Neural cell (in vitro differentiated cells): ENCODE results near the gene GUCA1C. TPM values are rescaled to one million over a fixed set of nuclear protein-coding genes. Genes with fewer than 3 reads are reported as not detected.

Experiments used
- H2AFZ ChIP-seq: fragments of 200-600, 300-800 bp; sonication (generic), shearing (Covaris generic); 2 replicates; pipeline ENCODE4 v1.6.0; 2014; ENCODE audit warnings: low read depth, mild to moderate bottlenecking, antibody characterized with exemption, low read length, moderate library complexity
- H3F3A ChIP-seq: fragments of 200-600 bp; shearing (Covaris generic); 2 replicates; pipeline ENCODE4 v1.6.1; 2016; ENCODE audit warnings: mild to moderate bottlenecking, moderate library complexity, mixed read lengths, antibody characterized with exemption, low read length; ENCODE audit not compliant: insufficient read depth, poor library complexity, severe bottlenecking
- H3K27ac ChIP-seq: fragments of 200-600, 300-800 bp; sonication (generic), shearing (Covaris generic); 2 replicates; pipeline ENCODE4 v1.5.1; 2014; ENCODE audit warnings: mild to moderate bottlenecking, low read length, moderate library complexity
- H3K27me3 ChIP-seq: fragments of 300-800, 200-600 bp; sonication (generic), shearing (Covaris generic); 2 replicates; pipeline ENCODE4 v1.6.0; 2014; ENCODE audit warnings: mild to moderate bottlenecking, low read depth, low read length, moderate library complexity; ENCODE audit not compliant: insufficient read depth
- H3K36me3 ChIP-seq: fragments of 300-800, 200-600 bp; sonication (generic), shearing (Covaris generic); 2 replicates; pipeline ENCODE4 v1.5.1; 2014; ENCODE audit warnings: mild to moderate bottlenecking, antibody characterized with exemption, low read length, moderate library complexity; ENCODE audit not compliant: insufficient read depth
- H3K4me2 ChIP-seq: fragments of 300-800, 200-600 bp; sonication (generic), shearing (Covaris generic); 2 replicates; pipeline ENCODE4 v1.6.0; 2014; ENCODE audit warnings: mild to moderate bottlenecking, low read length
- H3K4me3 ChIP-seq: fragments of 300-800, 200-600 bp; sonication (generic), shearing (Covaris generic); 2 replicates; pipeline ENCODE4 v1.5.1; 2014; ENCODE audit warnings: mild to moderate bottlenecking, low read length, moderate library complexity
- H3K79me2 ChIP-seq: fragments of 200-600 bp; shearing (Covaris generic); replicated peaks from 2 replicates; pipeline ENCODE4 v1.6.0; 2014; ENCODE audit warnings: mild to moderate bottlenecking, low read length, moderate library complexity; ENCODE audit not compliant: insufficient read depth
- H3K9ac ChIP-seq: fragments of 300-800, 200-600 bp; sonication (generic), shearing (Covaris generic); 2 replicates; pipeline ENCODE4 v1.6.1; 2016; ENCODE audit warnings: mild to moderate bottlenecking, low read length, mixed read lengths
- H3K9me2 ChIP-seq: fragments of 200-600 bp; shearing (Covaris generic); 2 replicates; pipeline ENCODE4 v1.6.1; 2016; ENCODE audit warnings: mild to moderate bottlenecking, low read length, mixed read lengths; ENCODE audit not compliant: insufficient read depth
- H3K9me3 ChIP-seq: fragments of 200-600, 300-800 bp; sonication (generic), shearing (Covaris generic); 2 replicates; pipeline ENCODE4 v1.6.1; 2016; ENCODE audit warnings: mild to moderate bottlenecking, mixed run types, low read length, moderate library complexity, mixed read lengths
- H4K20me1 ChIP-seq: fragments of 200-600 bp; shearing (Covaris generic); 2 replicates; pipeline ENCODE4 v1.6.1; 2016; ENCODE audit warnings: mild to moderate bottlenecking, mixed run types; ENCODE audit not compliant: insufficient read depth
- EP300 ChIP-seq: fragments of 450-650 bp; conservative IDR thresholded peaks from 2 replicates; pipeline ENCODE4 v1.6.1; 2014; ENCODE audit warnings: antibody characterized with exemption, mild to moderate bottlenecking, moderate library complexity; ENCODE audit not compliant: poor library complexity, severe bottlenecking
- EZH2 ChIP-seq: fragments of 200-600, 300-800 bp; shearing (Covaris generic), sonication (generic); IDR thresholded peaks from 2 replicates; pipeline ENCODE4 v1.6.1; 2014; ENCODE audit warnings: antibody characterized with exemption, low read length, borderline replicate concordance, mild to moderate bottlenecking; ENCODE audit not compliant: insufficient read depth, poor library complexity, severe bottlenecking
- MXI1 ChIP-seq: fragments of 450-650 bp; conservative IDR thresholded peaks from 2 replicates; pipeline ENCODE4 v1.6.1; 2014; ENCODE audit warnings: antibody characterized with exemption, mild to moderate bottlenecking; ENCODE audit not compliant: poor library complexity, severe bottlenecking
- POLR2AphosphoS5 ChIP-seq: IDR thresholded peaks from 2 replicates; pipeline ENCODE4 v1.6.1; 2012
- RAD21 ChIP-seq: fragments of 450-650 bp; conservative IDR thresholded peaks from 2 replicates; pipeline ENCODE4 v1.6.1; 2014; ENCODE audit warnings: antibody characterized with exemption, mild to moderate bottlenecking, moderate library complexity
- REST ChIP-seq: IDR thresholded peaks from 2 replicates; pipeline ENCODE4 v1.6.1; 2012; ENCODE audit warnings: borderline replicate concordance
- SMC3 ChIP-seq: fragments of 450-650 bp; conservative IDR thresholded peaks from 2 replicates; pipeline ENCODE4 v1.6.1; 2014; ENCODE audit warnings: antibody characterized with exemption, mild to moderate bottlenecking, moderate library complexity; ENCODE audit not compliant: poor library complexity
- TAF1 ChIP-seq: IDR thresholded peaks from 2 replicates; pipeline ENCODE4 v1.6.1; 2012; ENCODE audit warnings: low read depth
- polyA plus RNA-seq: library from polyadenylated mRNA; depleted of rRNA; stranded (reverse); fragments of >200 nt; gene quantifications from 2 replicates; pipeline ENCODE4 v1.2.3, GENCODE V29; 2014
- TF ChIP-seq, protein P1 (sequence below): fragments of 450-650 bp; IDR thresholded peaks from 2 replicates; pipeline ENCODE4 v1.5.1; 2014; ENCODE audit warnings: antibody characterized with exemption, mild to moderate bottlenecking, moderate library complexity; ENCODE audit not compliant: poor library complexity, severe bottlenecking

GUCA1C gene
- polyA plus RNA-seq, 1 donor from 2014 or later: not detected

DNA sequence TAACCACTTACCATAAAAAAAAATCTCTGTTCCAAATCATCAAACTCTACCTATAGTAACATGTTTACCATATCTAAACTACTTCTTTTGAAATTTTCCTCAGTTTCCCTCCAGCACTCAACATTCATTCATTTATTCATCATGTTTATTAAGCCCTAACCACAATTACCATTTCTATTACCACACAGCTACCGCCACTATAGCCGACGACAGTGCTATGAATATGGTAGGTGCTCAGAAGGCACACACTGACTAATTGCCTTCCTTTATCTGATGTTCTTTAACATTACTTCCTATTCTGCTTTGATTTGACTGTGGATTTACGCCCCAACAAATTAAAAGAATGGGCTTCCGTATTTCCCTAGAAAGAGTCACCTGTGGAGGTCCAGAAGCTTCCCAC, 43.9 kb downstream of the GUCA1C start:
- no peak overlapping the region for H2AFZ ChIP-seq
- no peaks in the 10 kb centered on the region for H3K9me2 ChIP-seq
- no peak overlapping the region for H3K4me2 ChIP-seq
- H3K4me3 ChIP-seq: no peak overlapping the region
- no peaks in the 10 kb centered on the region for H4K20me1 ChIP-seq
- no peak overlapping the region for H3K9ac ChIP-seq
- no peaks in the 10 kb centered on the region for H3K36me3 ChIP-seq
- no peaks in the 10 kb centered on the region for H3K9me3 ChIP-seq
- H3K27ac ChIP-seq: no peak overlapping the region
- no peak for TF ChIP-seq TAF1
- TF ChIP-seq EP300: no peak
- TF ChIP-seq SMC3: no peak
- TF ChIP-seq MXI1: no peak
- TF ChIP-seq, protein P1, sequence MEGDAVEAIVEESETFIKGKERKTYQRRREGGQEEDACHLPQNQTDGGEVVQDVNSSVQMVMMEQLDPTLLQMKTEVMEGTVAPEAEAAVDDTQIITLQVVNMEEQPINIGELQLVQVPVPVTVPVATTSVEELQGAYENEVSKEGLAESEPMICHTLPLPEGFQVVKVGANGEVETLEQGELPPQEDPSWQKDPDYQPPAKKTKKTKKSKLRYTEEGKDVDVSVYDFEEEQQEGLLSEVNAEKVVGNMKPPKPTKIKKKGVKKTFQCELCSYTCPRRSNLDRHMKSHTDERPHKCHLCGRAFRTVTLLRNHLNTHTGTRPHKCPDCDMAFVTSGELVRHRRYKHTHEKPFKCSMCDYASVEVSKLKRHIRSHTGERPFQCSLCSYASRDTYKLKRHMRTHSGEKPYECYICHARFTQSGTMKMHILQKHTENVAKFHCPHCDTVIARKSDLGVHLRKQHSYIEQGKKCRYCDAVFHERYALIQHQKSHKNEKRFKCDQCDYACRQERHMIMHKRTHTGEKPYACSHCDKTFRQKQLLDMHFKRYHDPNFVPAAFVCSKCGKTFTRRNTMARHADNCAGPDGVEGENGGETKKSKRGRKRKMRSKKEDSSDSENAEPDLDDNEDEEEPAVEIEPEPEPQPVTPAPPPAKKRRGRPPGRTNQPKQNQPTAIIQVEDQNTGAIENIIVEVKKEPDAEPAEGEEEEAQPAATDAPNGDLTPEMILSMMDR: no peak
- no peak for TF ChIP-seq RAD21
- no peak for TF ChIP-seq EZH2
- TF ChIP-seq REST: no peak
- no peak for TF ChIP-seq POLR2AphosphoS5
- no peaks in the 10 kb centered on the region for H3F3A ChIP-seq
- H3K27me3 ChIP-seq: no peaks in the 10 kb centered on the region
- no peaks in the 10 kb centered on the region for H3K79me2 ChIP-seq

GRCh38 chr3:108907194-108907593, 46.5 kb downstream of the GUCA1C start:
- no peaks in the 10 kb centered on the region for H3F3A ChIP-seq
- H3K27me3 ChIP-seq: no peaks in the 10 kb centered on the region
- H3K9me3 ChIP-seq: no peaks in the 10 kb centered on the region
- peak overlapping the region; percentile 28 for H3K27ac ChIP-seq
- no peaks in the 10 kb centered on the region for H4K20me1 ChIP-seq
- peak; percentile 53 for TF ChIP-seq POLR2AphosphoS5
- peak; percentile 93 for TF ChIP-seq EP300
- TF ChIP-seq SMC3: no peak
- no peaks in the 10 kb centered on the region for H3K79me2 ChIP-seq
- H3K9me2 ChIP-seq: no peaks in the 10 kb centered on the region
- no peak overlapping the region for H2AFZ ChIP-seq
- no peak overlapping the region for H3K9ac ChIP-seq
- H3K4me2 ChIP-seq: no peak overlapping the region
- no peaks in the 10 kb centered on the region for H3K36me3 ChIP-seq
- no peak overlapping the region for H3K4me3 ChIP-seq

DNA sequence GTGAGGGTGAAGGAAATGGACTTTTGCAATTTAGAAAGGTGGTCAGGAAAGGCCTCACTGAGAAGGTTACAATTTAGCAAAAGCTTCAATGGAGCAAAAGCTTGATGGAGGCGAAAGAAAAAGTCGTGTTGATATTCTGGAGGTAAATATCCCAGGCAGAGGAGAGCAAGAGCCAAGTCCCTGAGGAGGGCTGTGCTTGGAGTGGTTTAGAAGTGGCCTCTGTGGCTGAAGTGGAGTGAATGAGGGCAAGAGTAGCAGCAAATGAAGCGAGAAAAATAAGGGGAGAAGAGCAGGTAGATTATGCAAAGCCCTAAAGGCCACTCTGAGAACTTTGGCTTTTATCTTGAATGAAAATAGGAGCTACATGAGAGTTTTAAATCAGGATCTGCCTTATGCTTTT, 54.1 kb downstream of the GUCA1C start:
- H3K27ac ChIP-seq: no peak overlapping the region
- no peak for TF ChIP-seq EP300
- no peak for TF ChIP-seq TAF1
- no peak for TF ChIP-seq RAD21
- TF ChIP-seq REST: no peak
- no peak for TF ChIP-seq MXI1
- no peak for TF ChIP-seq EZH2
- no peak for TF ChIP-seq SMC3
- TF ChIP-seq, protein P1: no peak
- TF ChIP-seq POLR2AphosphoS5: no peak

More for the DNA sequence above, 54.1 kb downstream of the GUCA1C start:
- no peaks in the 10 kb centered on the region for H3K36me3 ChIP-seq
- H3K27me3 ChIP-seq: no peaks in the 10 kb centered on the region
- no peaks in the 10 kb centered on the region for H3K9me2 ChIP-seq
- H3K4me3 ChIP-seq: no peak overlapping the region
- no peaks in the 10 kb centered on the region for H4K20me1 ChIP-seq
- no peak overlapping the region for H3K9ac ChIP-seq
- H3K9me3 ChIP-seq: no peaks in the 10 kb centered on the region
- no peaks in the 10 kb centered on the region for H3K79me2 ChIP-seq
- H3K4me2 ChIP-seq: no peak overlapping the region
- no peaks in the 10 kb centered on the region for H3F3A ChIP-seq
- no peak overlapping the region for H2AFZ ChIP-seq
